Measurements from ENCODE around the gene MBD3. TPM values are rescaled to one million over a fixed set of nuclear protein-coding genes. Genes with fewer than 3 reads are reported as not detected.

Gene MBD3, protein sequence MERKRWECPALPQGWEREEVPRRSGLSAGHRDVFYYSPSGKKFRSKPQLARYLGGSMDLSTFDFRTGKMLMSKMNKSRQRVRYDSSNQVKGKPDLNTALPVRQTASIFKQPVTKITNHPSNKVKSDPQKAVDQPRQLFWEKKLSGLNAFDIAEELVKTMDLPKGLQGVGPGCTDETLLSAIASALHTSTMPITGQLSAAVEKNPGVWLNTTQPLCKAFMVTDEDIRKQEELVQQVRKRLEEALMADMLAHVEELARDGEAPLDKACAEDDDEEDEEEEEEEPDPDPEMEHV
- 101 and 111 TPM in 2 replicates for total RNA-seq

GRCh38 chr19:1592755-1593500 is at the start of gene MBD3:
MBD3 (minus strand) TSS chr19:1592865; CDS start chr19:1592631, 234 bp downstream.

DNA sequence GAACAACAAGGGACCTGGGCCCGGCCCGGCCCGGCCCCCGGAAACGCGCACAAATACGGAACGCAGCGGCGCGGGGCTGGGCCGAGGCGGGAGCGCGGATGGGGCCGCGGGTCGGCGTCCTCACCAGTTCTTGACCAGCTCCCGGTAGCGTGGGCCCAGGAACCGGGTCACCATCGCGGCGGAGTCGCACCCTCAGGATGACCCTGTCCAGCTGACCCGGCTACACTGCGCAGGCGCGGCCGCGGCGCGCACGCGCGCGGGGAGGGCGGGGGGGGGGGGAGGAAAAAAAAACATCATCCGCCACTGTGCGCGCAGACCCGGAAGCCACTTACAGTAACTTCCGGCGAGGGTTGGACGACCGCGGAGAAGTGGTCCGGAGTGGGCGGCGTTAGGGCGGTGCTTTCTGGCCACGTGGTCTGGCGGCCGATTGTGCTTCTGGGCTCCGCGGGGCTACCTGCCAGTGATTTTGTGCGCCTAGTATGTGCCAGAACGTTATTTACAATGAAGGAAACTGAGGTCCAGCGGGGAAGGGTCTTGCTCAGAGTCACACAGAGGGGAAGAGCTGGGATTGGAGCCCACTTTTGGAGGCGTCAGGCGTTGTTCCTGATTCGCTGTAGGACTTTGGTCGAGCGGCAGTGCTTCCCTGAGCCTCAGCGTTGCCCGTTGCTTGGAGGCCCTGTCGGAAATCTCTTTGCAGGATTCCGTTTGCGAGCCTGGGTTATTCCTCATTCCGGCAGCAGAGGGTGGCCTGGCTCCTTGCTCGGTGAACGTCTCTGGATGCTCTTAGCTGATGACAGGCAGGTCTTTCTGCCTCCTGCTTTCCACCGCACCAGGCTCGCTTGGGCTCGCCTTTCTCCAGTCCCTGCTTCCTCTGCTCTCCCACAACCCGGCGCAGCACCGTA is 12.8 kb upstream of the MBD3 start, which contains the start of gene UQCR11:
UQCR11 (minus strand) TSS at position 227 of the 902 bp plus-strand sequence; CDS start at position 174, 53 bp downstream.

DNA sequence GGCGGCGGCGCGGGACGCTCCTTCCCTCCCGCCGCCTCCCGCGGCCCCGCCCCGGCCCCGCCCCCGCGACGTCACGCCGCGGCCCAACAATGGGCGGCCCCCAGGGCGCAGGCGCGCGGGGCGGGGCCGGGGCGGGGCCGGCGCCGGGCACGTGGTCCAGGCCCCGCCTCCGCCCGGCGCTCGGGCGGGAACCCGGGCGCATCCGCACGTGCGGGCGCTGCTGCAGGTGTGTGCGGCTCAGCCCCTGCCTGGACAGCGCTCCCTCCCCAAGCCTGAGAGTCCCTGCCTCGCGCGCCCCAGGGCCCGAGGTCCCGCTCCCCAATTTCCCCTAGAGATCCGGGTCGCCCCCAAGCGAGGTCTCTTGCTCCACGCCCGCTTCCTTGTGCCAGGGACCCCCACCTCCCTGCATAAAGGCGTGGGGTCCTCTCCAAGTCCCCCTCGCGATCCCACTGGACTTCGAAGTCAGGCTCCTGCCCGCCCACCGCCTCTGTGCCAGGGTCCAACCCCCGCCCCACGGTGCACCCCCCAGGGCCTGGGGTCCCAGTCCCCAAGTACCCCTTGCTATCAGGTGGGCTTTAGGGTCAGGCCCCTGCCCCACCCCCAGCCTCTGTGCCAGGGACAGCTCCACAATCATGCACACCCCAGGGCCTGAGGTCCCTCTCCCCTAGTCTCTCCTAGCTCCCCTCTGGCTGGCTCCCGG is 24.2 kb downstream of the MBD3 start, which contains the start of gene MEX3D:
MEX3D (minus strand) TSS at position 6 of the 700 bp plus-strand sequence. CDS start 267 bp downstream, outside the sequence.

Small RNA genes lying within 50 kb of the gene (small RNA-seq; reads per million reads assigned to genes)
- not detected for gene AC005943.2
- not detected for gene RN7SL477P
- gene RNU6-1223P = not detected

Other genes with a start within 250 kb of the MBD3 start
- 54.9 and 59.0 TPM in 2 replicates for gene NDUFS7, start 209.0 kb downstream of the MBD3 start, total RNA-seq
- 20.1 and 31.0 TPM in 2 replicates for gene GAMT, start 191.3 kb downstream of the MBD3 start, total RNA-seq
- 63.0 and 78.0 TPM in 2 replicates for gene DAZAP1, start 185.3 kb downstream of the MBD3 start, total RNA-seq
- 657 and 725 TPM in 2 replicates for gene RPS15, start 154.5 kb downstream of the MBD3 start, total RNA-seq
- under 0.01 and 0.10 TPM in 2 replicates for gene APC2, start 142.7 kb downstream of the MBD3 start, total RNA-seq
- gene C19orf25, start 113.7 kb downstream of the MBD3 start, total RNA-seq = 26.4 and 31.4 TPM in 2 replicates
- gene PCSK4, start 102.5 kb downstream of the MBD3 start, total RNA-seq = 1.5 and 1.6 TPM in 2 replicates
- 0.86 and 0.98 TPM in 2 replicates for gene REEP6, start 101.7 kb downstream of the MBD3 start, total RNA-seq
- gene ADAMTSL5, start 79.8 kb downstream of the MBD3 start, total RNA-seq = 0.65 TPM in 1 of 2 replicates, not detected in the other
- gene PLK5, start 68.8 kb downstream of the MBD3 start, total RNA-seq = not detected in 2 replicates
- gene MEX3D, start 24.5 kb downstream of the MBD3 start, total RNA-seq = 103 and 152 TPM in 2 replicates
- 41.7 and 59.1 TPM in 2 replicates for gene UQCR11, start 12.6 kb upstream of the MBD3 start, total RNA-seq
- 161 and 194 TPM in 2 replicates for gene TCF3, start 59.8 kb upstream of the MBD3 start, total RNA-seq
- not detected in 2 replicates for gene ONECUT3, start 160.6 kb upstream of the MBD3 start, total RNA-seq
- gene ATP8B3, start 219.4 kb upstream of the MBD3 start, total RNA-seq = 1.6 and 1.7 TPM in 2 replicates

All from vein endothelial cell (primary cell).